DND-41 (cell line): ENCODE data around the gene FNDC11.

Experiments
- ATAC-seq: fragments of 200-7000 bp; cut with Tn5 transposase; 3 replicates; pipeline ENCODE4 v1.9.1; 2021; ENCODE audit warnings: low read depth; ENCODE audit not compliant: insufficient read depth
- DNase-seq: peaks from one replicate; pipeline ENCODE4 v3.0.0-alpha.2; 2020
- H2AFZ ChIP-seq: 2 replicates; pipeline ENCODE4 v1.6.0; 2012; ENCODE audit warnings: low read depth, low read length
- H3K27ac ChIP-seq: 2 replicates; pipeline ENCODE4 v1.5.1; 2012; ENCODE audit warnings: low read length, inconsistent platforms
- H3K27me3 ChIP-seq: fragments of 200-600 bp; sonication (generic); 2 replicates; pipeline ENCODE4 v1.6.0; 2012; ENCODE audit warnings: low read length, mild to moderate bottlenecking, inconsistent platforms; ENCODE audit not compliant: insufficient read depth, poor library complexity
- H3K36me3 ChIP-seq: 2 replicates; pipeline ENCODE4 v1.5.1; 2012; ENCODE audit warnings: low read length, inconsistent platforms; ENCODE audit not compliant: insufficient read depth
- H3K4me1 ChIP-seq: 2 replicates; pipeline ENCODE4 v1.5.1; 2012; ENCODE audit warnings: mild to moderate bottlenecking, low read length; ENCODE audit not compliant: insufficient read depth
- H3K4me2 ChIP-seq: 2 replicates; pipeline ENCODE4 v1.6.0; 2012; ENCODE audit warnings: mild to moderate bottlenecking, moderate library complexity, low read length, inconsistent platforms; ENCODE audit not compliant: insufficient read depth
- H3K4me3 ChIP-seq, 2 experiments: fragments of 200-600 bp in 1 of 2; shearing (Covaris generic) in 1 of 2; 2 replicates each; pipeline ENCODE4 v1.5.1; 2012 to 2016; ENCODE audit warnings: inconsistent platforms in 2 of 2, low read length in 2 of 2, mild to moderate bottlenecking in 2 of 2, low read depth in 1 of 2, moderate library complexity in 1 of 2
- H3K79me2 ChIP-seq: 2 replicates; pipeline ENCODE4 v1.6.0; 2012; ENCODE audit warnings: low read length, inconsistent platforms; ENCODE audit not compliant: insufficient read depth
- H3K9ac ChIP-seq: 2 replicates; pipeline ENCODE4 v1.6.0; 2012; ENCODE audit warnings: low read depth, mild to moderate bottlenecking, inconsistent platforms, low read length, moderate library complexity
- H3K9me3 ChIP-seq: 2 replicates; pipeline ENCODE4 v1.5.1; 2012; ENCODE audit warnings: low read length, moderate library complexity, mild to moderate bottlenecking, inconsistent platforms; ENCODE audit not compliant: insufficient read depth, severe bottlenecking
- H4K20me1 ChIP-seq: 2 replicates; pipeline ENCODE4 v1.6.0; 2012; ENCODE audit warnings: low read length; ENCODE audit not compliant: insufficient read depth
- EZH2 ChIP-seq: IDR thresholded peaks from 3 replicates; pipeline ENCODE4 v1.6.1; 2012; ENCODE audit warnings: borderline replicate concordance, low read depth, mild to moderate bottlenecking, moderate library complexity, low read length, inconsistent platforms; ENCODE audit not compliant: severe bottlenecking
- TF ChIP-seq, protein P1 (sequence below): IDR thresholded peaks from 2 replicates; pipeline ENCODE4 v1.5.1; 2012; ENCODE audit warnings: borderline replicate concordance, low read length, moderate library complexity, mild to moderate bottlenecking; ENCODE audit not compliant: poor library complexity, severe bottlenecking; ENCODE audit errors: extremely low read depth

FNDC11 gene

GRCh38 chr20:63520934-63521601 lies 32.9 kb upstream of the FNDC11 start:
- H3K27me3 ChIP-seq, result peaks cover 5% of the 10 kb centered on the region
- ATAC-seq (peak; percentile 72), DNase-seq (peak; percentile 75)
- peaks cover 22% of the 10 kb centered on the region for H4K20me1 ChIP-seq
- peak overlapping the region; percentile 83 for H3K9ac ChIP-seq
- H3K4me3 ChIP-seq, result peak overlapping the region; percentile 52 to 82
- peaks cover 25% of the 10 kb centered on the region for H3K36me3 ChIP-seq
- H3K9me3 ChIP-seq, result peaks cover 5% of the 10 kb centered on the region
- peaks cover 11% of the 10 kb centered on the region for H3K79me2 ChIP-seq
- peaks cover 27% of the 10 kb centered on the region for H3K4me1 ChIP-seq
- TF ChIP-seq, protein P1, sequence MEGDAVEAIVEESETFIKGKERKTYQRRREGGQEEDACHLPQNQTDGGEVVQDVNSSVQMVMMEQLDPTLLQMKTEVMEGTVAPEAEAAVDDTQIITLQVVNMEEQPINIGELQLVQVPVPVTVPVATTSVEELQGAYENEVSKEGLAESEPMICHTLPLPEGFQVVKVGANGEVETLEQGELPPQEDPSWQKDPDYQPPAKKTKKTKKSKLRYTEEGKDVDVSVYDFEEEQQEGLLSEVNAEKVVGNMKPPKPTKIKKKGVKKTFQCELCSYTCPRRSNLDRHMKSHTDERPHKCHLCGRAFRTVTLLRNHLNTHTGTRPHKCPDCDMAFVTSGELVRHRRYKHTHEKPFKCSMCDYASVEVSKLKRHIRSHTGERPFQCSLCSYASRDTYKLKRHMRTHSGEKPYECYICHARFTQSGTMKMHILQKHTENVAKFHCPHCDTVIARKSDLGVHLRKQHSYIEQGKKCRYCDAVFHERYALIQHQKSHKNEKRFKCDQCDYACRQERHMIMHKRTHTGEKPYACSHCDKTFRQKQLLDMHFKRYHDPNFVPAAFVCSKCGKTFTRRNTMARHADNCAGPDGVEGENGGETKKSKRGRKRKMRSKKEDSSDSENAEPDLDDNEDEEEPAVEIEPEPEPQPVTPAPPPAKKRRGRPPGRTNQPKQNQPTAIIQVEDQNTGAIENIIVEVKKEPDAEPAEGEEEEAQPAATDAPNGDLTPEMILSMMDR, result peak; percentile 29
- TF ChIP-seq EZH2, result no peak
- peak overlapping the region; percentile 73 for H2AFZ ChIP-seq
- peak overlapping the region; percentile 82 for H3K27ac ChIP-seq
- peak overlapping the region; percentile 85 for H3K4me2 ChIP-seq

DNA sequence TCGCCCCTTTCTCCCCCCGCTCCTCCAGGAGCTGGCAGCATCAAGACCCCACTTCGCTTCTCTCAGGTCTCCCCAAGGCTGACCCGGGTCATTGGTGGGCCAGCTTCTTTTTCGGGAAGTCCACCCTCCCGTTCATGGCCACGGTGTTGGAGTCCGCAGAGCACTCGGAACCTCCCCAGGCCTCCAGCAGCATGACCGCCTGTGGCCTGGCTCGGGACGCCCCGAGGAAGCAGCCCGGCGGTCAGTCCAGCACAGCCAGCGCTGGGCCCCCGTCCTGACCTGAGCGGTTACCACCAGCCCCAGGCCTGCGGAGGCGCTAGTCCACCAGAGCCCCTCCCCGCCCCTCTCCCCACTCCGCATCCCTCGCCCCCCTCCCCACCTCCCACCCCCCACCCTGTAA lies 32.4 kb upstream of the FNDC11 start:
- H3K4me2 ChIP-seq, result peak overlapping the region; percentile 85
- TF ChIP-seq EZH2, result no peak
- TF ChIP-seq, protein P1, result no peak
- peaks cover 22% of the 10 kb centered on the region for H4K20me1 ChIP-seq
- peaks cover 25% of the 10 kb centered on the region for H3K36me3 ChIP-seq
- ATAC-seq (no peak), DNase-seq (no peak)
- peaks cover 11% of the 10 kb centered on the region for H3K79me2 ChIP-seq
- H3K4me3 ChIP-seq, result peak overlapping the region; percentile 52 to 82; a peak in 3 of 4 replicates
- H3K9me3 ChIP-seq, result peaks cover 5% of the 10 kb centered on the region
- H3K27ac ChIP-seq, result no peak overlapping the region
- H3K27me3 ChIP-seq, result peaks cover 5% of the 10 kb centered on the region
- H3K9ac ChIP-seq, result peak overlapping the region; percentile 83
- H3K4me1 ChIP-seq, result peaks cover 27% of the 10 kb centered on the region
- no peak overlapping the region for H2AFZ ChIP-seq

GRCh38 chr20:63522091-63522868 lies 31.7 kb upstream of the FNDC11 start:
- TF ChIP-seq, protein P1, result no peak
- no peak for TF ChIP-seq EZH2
- H3K9me3 ChIP-seq, result peaks cover 5% of the 10 kb centered on the region
- peaks cover 11% of the 10 kb centered on the region for H3K79me2 ChIP-seq
- H3K27ac ChIP-seq, result no peak overlapping the region
- no peak overlapping the region for H3K9ac ChIP-seq
- peaks cover 5% of the 10 kb centered on the region for H3K27me3 ChIP-seq
- ATAC-seq (no peak), DNase-seq (no peak)
- H3K4me3 ChIP-seq, result peak overlapping the region in 1 of 2 experiments; percentile 19; a peak in 2 of 4 replicates
- peaks cover 27% of the 10 kb centered on the region for H3K4me1 ChIP-seq
- H2AFZ ChIP-seq, result no peak overlapping the region
- H3K4me2 ChIP-seq, result peak overlapping the region; percentile 51
- H3K36me3 ChIP-seq, result peaks cover 25% of the 10 kb centered on the region
- peaks cover 22% of the 10 kb centered on the region for H4K20me1 ChIP-seq
